Measurements from ENCODE around the gene CLCA4. TPM values are rescaled to one million over a fixed set of nuclear protein-coding genes. Genes with fewer than 3 reads are reported as not detected.

Gene CLCA4, protein sequence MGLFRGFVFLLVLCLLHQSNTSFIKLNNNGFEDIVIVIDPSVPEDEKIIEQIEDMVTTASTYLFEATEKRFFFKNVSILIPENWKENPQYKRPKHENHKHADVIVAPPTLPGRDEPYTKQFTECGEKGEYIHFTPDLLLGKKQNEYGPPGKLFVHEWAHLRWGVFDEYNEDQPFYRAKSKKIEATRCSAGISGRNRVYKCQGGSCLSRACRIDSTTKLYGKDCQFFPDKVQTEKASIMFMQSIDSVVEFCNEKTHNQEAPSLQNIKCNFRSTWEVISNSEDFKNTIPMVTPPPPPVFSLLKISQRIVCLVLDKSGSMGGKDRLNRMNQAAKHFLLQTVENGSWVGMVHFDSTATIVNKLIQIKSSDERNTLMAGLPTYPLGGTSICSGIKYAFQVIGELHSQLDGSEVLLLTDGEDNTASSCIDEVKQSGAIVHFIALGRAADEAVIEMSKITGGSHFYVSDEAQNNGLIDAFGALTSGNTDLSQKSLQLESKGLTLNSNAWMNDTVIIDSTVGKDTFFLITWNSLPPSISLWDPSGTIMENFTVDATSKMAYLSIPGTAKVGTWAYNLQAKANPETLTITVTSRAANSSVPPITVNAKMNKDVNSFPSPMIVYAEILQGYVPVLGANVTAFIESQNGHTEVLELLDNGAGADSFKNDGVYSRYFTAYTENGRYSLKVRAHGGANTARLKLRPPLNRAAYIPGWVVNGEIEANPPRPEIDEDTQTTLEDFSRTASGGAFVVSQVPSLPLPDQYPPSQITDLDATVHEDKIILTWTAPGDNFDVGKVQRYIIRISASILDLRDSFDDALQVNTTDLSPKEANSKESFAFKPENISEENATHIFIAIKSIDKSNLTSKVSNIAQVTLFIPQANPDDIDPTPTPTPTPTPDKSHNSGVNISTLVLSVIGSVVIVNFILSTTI
- not detected in 2 replicates for total RNA-seq

DNA sequence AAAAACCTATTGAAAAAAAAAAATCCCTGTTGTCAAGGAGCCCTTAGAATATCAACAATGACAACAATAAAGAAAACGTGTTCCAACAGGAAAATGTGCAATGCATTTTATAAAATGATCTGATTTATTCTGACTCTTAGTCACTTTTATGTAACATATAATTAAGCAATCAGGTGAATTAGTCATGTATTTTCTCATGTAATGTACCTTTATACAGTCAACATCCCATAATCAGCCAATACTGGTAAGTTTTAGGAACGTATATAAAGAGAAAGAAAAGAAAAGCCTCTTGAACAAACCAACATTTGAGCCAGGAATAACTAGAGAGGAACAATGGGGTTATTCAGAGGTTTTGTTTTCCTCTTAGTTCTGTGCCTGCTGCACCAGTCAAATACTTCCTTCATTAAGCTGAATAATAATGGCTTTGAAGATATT lies at the start of gene CLCA4:
TSS of gene CLCA4 (plus strand) at position 292 of the 435 bp plus-strand sequence. CDS start at position 334, 42 bp downstream.

Other genes with a start within 250 kb of the CLCA4 start
- 25.3 and 57.0 TPM in 2 replicates for gene ODF2L, start 150.8 kb upstream of the CLCA4 start, total RNA-seq
- gene CLCA2, start 122.9 kb upstream of the CLCA4 start, total RNA-seq = under 0.01 TPM in 1 of 2 replicates, not detected in the other
- gene CLCA1, start 78.2 kb upstream of the CLCA4 start, total RNA-seq = not detected in 2 replicates
- gene SH3GLB1, start 157.5 kb downstream of the CLCA4 start, total RNA-seq = 35.0 and 62.8 TPM in 2 replicates